ENCODE data around the gene PTBP1. TPM values are rescaled to one million over a fixed set of nuclear protein-coding genes. Genes with fewer than 3 reads are reported as not detected.
A peak's percentile ranks its signal among the peaks of the same experiment; 100 is the strongest.

PTBP1 gene
- total RNA-seq, 1 donor from 2014 or later = 386 TPM

- H3K36me3 Mint-ChIP-seq (ENCODE audit: low read depth, unreplicated experiment) = no peaks in the 10 kb centered on the region
- no peak for DNase-seq (ENCODE audit: low read depth)
- Histone ChIP-seq H2AFZ (ENCODE audit: low read depth, low read length) (peak overlapping the region; percentile 41), H3K79me2 (ENCODE audit: insufficient read depth, low read length) (no peaks in the 10 kb centered on the region), H4K20me1 (ENCODE audit: insufficient read depth, low read length) (no peaks in the 10 kb centered on the region), H3K27ac (ENCODE audit: low read depth, low read length) (no peak overlapping the region), H3K27me3 (ENCODE audit: insufficient read depth, low read length) (no peaks in the 10 kb centered on the region), H3K9me3 (ENCODE audit: insufficient read depth, low read depth, low read length) (no peaks in the 10 kb centered on the region), H3K36me3 (ENCODE audit: insufficient read depth, low read length) (no peaks in the 10 kb centered on the region), H3K4me3 (ENCODE audit: insufficient read depth, low read depth, low read length) (no peak overlapping the region), H3K9ac (ENCODE audit: low read length) (no peak overlapping the region), H3K4me2 (ENCODE audit: low read length) (peak overlapping the region; percentile 22), H3K4me1 (ENCODE audit: insufficient read depth, low read length) (no peaks in the 10 kb centered on the region)
- peak overlapping the region; percentile 12 for H3K27ac Mint-ChIP-seq (ENCODE audit: unreplicated experiment)
- FAIRE-seq = no peak
- TF ChIP-seq EZH2 (IDR thresholded peaks at IDR 0.05; ENCODE audit: insufficient read depth, low read length) (no peak), CTCF (IDR thresholded peaks at IDR 0.05; ENCODE audit: insufficient read depth, low read depth, low read length) (no peak)
- H3K27me3 Mint-ChIP-seq (ENCODE audit: low read depth, unreplicated experiment) = no peaks in the 10 kb centered on the region
- H3K9me3 Mint-ChIP-seq (ENCODE audit: unreplicated experiment) = no peaks in the 10 kb centered on the region
- no peak overlapping the region for H3K4me3 Mint-ChIP-seq (ENCODE audit: unreplicated experiment)
- peaks cover 10% of the 10 kb centered on the region for H3K4me1 Mint-ChIP-seq (ENCODE audit: low read depth, unreplicated experiment)
Measured at GRCh38 chr19:788983-789700, 8.1 kb upstream of the PTBP1 start.

- no peak overlapping the region for H3K27ac ChIP-seq (ENCODE audit: low read depth, low read length)
Measured at GRCh38 chr19:789701-790060, 7.6 kb upstream of the PTBP1 start.

GRCh38 chr19:791007-791566 is 6.2 kb upstream of the PTBP1 start:
- Histone ChIP-seq H2AFZ (ENCODE audit: low read depth, low read length) (no peak overlapping the region), H4K20me1 (ENCODE audit: insufficient read depth, low read length) (no peaks in the 10 kb centered on the region), H3K79me2 (ENCODE audit: insufficient read depth, low read length) (no peaks in the 10 kb centered on the region), H3K4me1 (ENCODE audit: insufficient read depth, low read length) (no peaks in the 10 kb centered on the region), H3K4me3 (ENCODE audit: insufficient read depth, low read depth, low read length) (no peak overlapping the region), H3K4me2 (ENCODE audit: low read length) (no peak overlapping the region), H3K9me3 (ENCODE audit: insufficient read depth, low read depth, low read length) (no peaks in the 10 kb centered on the region), H3K27me3 (ENCODE audit: insufficient read depth, low read length) (no peaks in the 10 kb centered on the region), H3K36me3 (ENCODE audit: insufficient read depth, low read length) (no peaks in the 10 kb centered on the region), H3K9ac (ENCODE audit: low read length) (no peak overlapping the region), H3K27ac (ENCODE audit: low read depth, low read length) (no peak overlapping the region)
- TF ChIP-seq EZH2 (IDR thresholded peaks at IDR 0.05; ENCODE audit: insufficient read depth, low read length) (no peak), CTCF (IDR thresholded peaks at IDR 0.05; ENCODE audit: insufficient read depth, low read depth, low read length) (no peak)
- Mint-ChIP-seq H3K4me1 (ENCODE audit: low read depth, unreplicated experiment) (peaks cover 10% of the 10 kb centered on the region), H3K4me3 (ENCODE audit: unreplicated experiment) (no peak overlapping the region), H3K27ac (ENCODE audit: unreplicated experiment) (no peak overlapping the region), H3K36me3 (ENCODE audit: low read depth, unreplicated experiment) (no peaks in the 10 kb centered on the region), H3K27me3 (ENCODE audit: low read depth, unreplicated experiment) (no peaks in the 10 kb centered on the region), H3K9me3 (ENCODE audit: unreplicated experiment) (no peaks in the 10 kb centered on the region)
- DNase-seq (ENCODE audit: low read depth) (no peak), FAIRE-seq (no peak)

More at GRCh38 chr19:789701-790060, 7.6 kb upstream of the PTBP1 start:
- Histone ChIP-seq H3K4me2 (ENCODE audit: low read length) (peak overlapping the region; percentile 22), H3K27me3 (ENCODE audit: insufficient read depth, low read length) (no peaks in the 10 kb centered on the region), H3K9me3 (ENCODE audit: insufficient read depth, low read depth, low read length) (no peaks in the 10 kb centered on the region), H3K4me3 (ENCODE audit: insufficient read depth, low read depth, low read length) (no peak overlapping the region), H3K36me3 (ENCODE audit: insufficient read depth, low read length) (no peaks in the 10 kb centered on the region), H3K9ac (ENCODE audit: low read length) (no peak overlapping the region), H2AFZ (ENCODE audit: low read depth, low read length) (peak overlapping the region; percentile 41), H3K4me1 (ENCODE audit: insufficient read depth, low read length) (no peaks in the 10 kb centered on the region), H3K79me2 (ENCODE audit: insufficient read depth, low read length) (no peaks in the 10 kb centered on the region), H4K20me1 (ENCODE audit: insufficient read depth, low read length) (no peaks in the 10 kb centered on the region)
- no peak for FAIRE-seq
- H3K4me3 Mint-ChIP-seq (ENCODE audit: unreplicated experiment) = no peak overlapping the region
- peaks cover 10% of the 10 kb centered on the region for H3K4me1 Mint-ChIP-seq (ENCODE audit: low read depth, unreplicated experiment)
- TF ChIP-seq EZH2 (IDR thresholded peaks at IDR 0.05; ENCODE audit: insufficient read depth, low read length) = no peak
- H3K36me3 Mint-ChIP-seq (ENCODE audit: low read depth, unreplicated experiment) = no peaks in the 10 kb centered on the region
- no peaks in the 10 kb centered on the region for H3K9me3 Mint-ChIP-seq (ENCODE audit: unreplicated experiment)
- no peak for DNase-seq (ENCODE audit: low read depth)
- peak overlapping the region; percentile 12 for H3K27ac Mint-ChIP-seq (ENCODE audit: unreplicated experiment)
- no peaks in the 10 kb centered on the region for H3K27me3 Mint-ChIP-seq (ENCODE audit: low read depth, unreplicated experiment)

Data from astrocyte (in vitro differentiated cells and primary cell).